DMS 273 treated with DMSO at 0.1 percent for 48 hours (cell line): Measurements from ENCODE around the gene GHSR.

ENCODE experiments used
- DNase-seq: peaks from one replicate; lab custom pipeline; 2025; lab: John Stamatoyannopoulos, UW

The GHSR gene

DNA sequence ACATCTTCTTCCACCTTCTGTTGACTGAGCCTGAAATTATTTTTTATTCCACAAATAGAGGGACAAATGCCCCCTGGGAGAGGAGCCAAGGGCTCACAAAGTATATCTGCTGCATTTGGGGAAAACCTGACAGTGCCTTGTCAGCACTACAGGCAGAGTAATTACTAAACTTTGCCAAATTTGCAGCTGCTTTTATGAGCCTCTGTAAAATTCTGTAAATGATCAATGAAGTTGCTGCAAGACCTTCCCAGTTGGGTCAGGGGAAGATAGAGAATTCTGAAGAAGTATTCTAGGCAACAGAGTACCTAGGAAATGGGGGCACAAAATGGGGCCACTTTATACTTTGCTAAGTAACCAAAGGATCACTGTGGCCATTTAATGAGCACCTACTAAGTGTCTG lies 10.5 kb downstream of the GHSR start:
- DNase-seq: no peak

DNA sequence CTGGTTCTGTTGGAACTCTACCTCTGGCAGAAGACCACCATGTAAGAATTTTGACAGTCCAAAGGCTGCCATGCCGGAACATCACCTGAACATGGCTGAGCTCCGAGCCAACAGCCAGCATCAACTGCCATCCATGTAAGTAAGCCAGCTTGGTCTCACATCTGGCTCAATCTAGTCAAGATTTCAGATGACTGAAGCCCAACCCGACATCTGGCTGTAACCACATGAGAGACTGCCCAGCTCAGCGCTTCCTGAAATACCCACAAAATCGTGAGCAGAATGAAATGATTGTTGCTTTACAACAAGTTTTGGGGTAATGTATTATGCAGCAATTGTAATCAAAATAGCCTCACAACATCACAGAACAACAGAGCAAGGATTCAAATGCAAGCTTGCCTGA lies 32.9 kb downstream of the GHSR start:
- no peak for DNase-seq

DNA sequence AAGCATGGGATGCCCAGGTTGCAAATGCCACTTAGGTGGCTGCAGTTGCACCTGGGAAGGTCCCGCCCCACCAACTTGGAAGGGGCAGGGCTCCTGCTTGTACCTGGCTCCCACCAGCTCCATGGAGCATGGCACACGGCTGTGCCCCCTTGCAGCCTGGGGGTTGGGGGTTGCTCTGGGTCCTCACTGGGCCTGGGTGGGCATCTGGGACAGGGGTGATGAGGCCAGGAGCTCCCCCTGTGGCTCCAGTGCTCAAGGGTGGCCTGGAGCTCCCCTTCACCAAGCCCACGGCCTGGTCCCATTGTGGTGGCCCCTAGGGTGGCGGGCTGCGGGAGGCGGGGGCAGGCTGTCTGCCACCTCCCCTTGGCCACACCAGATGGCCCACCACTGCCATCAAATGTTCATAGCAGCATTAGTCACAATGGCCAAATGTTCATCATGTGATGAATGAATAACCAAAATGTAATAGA lies 36.7 kb downstream of the GHSR start:
- no peak for DNase-seq

DNA sequence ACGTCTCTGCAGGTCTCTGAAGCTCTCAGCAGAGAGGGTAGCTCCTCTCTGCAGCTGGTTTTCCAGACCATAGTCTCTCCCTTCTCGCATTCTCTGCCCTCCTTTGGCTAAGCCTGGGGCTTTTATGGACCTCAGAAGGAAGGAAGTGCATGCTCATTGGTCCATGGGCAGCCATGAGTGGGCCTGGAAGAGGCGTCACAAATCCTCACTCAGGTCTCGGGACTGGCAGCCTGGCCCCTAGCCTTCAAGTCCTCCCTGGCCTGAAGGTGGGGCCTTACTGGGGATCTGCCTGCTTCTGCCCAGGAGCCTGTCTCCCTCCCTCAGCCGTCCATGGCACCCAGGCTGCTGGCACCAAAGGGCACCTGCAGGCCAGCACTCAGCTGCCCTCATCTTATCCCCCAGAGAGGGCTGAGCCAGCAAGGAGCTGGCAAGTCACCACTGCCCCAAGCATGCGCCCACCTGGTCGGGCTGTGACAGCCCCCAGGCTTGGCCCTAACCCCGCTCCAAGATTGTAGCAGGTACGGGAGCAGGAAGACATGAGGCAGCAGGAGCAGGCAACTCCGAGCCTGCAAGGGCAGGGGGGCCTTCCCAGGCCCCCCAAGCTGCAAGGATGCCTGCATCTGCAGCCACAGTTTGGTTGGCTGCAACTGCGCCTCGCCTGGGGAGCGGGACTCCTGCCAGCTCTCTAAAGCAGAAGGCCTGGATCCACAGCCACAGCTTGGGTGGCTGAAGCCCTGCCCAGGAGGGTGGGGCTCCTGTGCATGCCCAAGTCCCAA lies 37.4 kb downstream of the GHSR start:
- DNase-seq: no peak

DNA sequence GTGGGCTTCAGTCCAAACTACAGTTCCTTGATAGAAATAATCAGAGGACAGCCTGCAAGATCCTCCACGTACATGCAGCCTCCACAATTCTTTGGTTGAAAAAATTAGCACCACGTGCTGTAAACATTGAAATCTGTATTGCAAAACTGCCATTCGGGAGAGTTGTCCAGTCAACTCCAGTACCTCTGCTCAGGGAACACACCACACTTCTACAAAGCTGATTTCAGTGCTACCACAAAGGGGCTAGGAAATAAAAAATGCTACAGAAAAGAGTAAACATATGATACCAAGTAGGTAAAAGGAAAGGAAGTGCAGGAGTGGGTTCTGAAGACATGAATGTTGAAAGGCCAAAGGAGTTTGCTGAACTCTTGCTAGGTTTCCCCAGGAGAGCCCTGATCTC lies 40.4 kb downstream of the GHSR start:
- no peak for DNase-seq

GRCh38 chr3:172405914-172406313 lies 42.3 kb downstream of the GHSR start:
- no peak for DNase-seq

DNA sequence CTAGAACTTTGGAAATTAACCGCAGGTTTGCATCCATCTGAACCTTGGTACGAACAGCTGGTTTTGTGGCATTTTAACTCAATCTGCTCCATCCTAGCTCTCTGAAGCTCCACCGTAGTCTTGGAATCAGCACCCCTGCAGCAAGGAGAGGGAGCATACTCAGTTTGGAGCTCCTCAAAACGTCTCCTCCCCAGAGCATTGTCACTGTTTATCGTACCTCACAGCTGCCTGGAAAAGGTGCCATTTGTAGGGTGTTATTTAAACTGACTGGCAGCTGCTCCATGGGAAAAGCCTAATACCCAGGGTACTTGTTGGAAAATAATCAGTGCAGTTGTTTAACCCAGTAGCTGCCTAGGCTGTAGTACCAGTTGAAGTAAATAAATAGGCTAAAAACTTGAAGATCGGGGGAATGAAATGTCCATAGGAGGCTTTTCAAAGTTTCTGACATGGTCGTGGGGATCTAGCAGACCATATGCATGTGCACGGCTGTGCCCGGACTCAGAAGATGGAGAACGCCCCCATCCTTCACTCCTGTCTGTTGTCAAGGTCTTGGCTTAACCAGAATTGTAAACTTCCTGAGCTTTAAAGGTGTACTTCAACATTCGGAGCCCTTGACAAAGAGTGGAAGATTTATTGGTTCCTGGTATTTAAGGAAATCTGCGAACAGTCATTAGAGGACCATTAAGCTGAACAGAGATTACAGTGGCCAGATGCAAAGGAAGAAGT lies 43.9 kb downstream of the GHSR start:
- no peak for DNase-seq

DNA sequence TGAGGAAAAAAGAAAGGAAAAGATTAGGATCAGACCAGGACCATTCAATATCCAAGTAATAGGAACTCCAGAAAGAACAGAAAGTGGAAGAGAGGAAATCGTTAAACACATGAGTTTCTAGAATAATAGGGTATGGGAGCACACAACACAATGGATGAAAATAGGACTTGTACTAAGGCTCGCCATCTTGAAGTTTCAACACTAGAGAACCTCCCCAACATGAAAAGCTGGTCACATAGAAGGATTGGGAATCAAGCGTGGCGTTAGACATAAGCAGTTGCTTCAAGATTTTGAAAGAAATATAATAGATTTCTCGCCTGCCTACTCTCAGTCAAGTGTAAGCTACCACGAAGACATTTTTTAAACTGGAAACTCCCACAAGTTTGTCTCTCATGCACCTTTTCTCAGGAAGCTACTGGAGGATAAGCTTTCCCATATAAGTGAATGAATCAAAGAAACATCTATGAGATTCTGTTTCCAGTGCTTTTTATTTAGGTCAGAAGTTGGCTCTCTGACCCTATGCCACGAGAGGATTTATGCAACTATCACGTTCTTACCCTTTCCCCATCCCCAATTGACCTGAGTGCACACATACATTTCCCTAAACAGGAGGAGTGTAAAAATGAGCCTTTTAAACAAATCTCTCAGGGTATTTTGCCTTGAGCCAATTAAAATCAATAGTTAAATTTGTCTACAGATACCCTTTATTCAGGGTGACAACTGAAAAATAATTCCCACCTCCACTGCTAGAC lies 45.2 kb downstream of the GHSR start:
- DNase-seq: no peak

DNA sequence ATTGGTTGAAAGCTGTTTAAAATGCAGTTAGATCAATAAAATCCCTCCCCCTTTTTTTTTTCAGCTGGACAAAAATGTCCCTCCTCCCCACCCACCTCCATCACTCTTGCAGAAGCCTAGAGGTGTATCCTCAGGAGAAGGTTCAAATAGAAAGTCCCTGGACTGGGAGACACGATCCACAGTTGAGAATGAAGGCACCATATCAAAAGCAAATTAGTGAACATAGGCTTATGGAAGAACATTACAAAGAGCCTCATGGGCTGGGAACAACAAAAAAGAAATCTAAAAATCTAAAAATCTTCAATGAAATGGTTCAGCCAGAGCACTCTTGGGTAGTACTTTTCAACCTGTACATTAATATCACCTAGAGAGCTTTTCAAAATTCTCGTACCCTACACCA lies 46.2 kb downstream of the GHSR start:
- DNase-seq: no peak

DNA sequence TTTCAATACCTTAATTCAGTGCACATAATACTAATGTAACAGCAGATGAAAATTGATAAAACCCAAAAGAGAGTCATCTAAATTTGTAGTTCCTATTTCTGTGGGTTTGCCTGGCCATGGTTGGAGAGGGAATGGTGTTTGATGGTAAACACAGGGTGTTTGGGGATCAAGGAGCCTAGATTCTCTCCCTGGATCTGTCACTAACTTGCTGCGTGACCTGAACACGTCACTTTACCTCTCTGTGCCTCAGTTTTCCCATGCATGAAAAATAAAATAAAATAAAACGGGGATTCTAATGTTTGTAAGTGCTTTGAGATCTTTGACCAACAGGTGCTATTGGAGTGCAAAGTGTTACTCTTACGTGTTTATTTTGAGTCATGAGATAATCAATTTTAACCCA lies 49.8 kb downstream of the GHSR start:
- DNase-seq: no peak

- DNase-seq: no peak
These were observed 50.4 kb downstream of the GHSR start for GRCh38 chr3:172397716-172398405.

- DNase-seq: no peak
These were observed 51.9 kb downstream of the GHSR start for GRCh38 chr3:172396400-172396799.

- DNase-seq: no peak
These were observed 53.6 kb downstream of the GHSR start for GRCh38 chr3:172394692-172395091.
